GM23338 (cell line): ENCODE data around the gene PKHD1. TPM values are rescaled to one million over a fixed set of nuclear protein-coding genes. Genes with fewer than 3 reads are reported as not detected.
"Not testable (repeated sequence)": the region's sequence is repeated elsewhere in the genome, so short reads cannot be mapped to it uniquely, and the experiment has no call there.

ENCODE experiments used
- ATAC-seq: fragments of 200-7000 bp; cut with Tn5 transposase; 3 replicates; pipeline ENCODE4 v1.9.1; 2020
- DNase-seq: peaks from one replicate; pipeline ENCODE4 v3.0.0-alpha.2; 2015; ENCODE audit warnings: low spot score
- H2AFZ ChIP-seq: fragments of 200-600 bp; sonication (generic); 2 replicates; pipeline ENCODE4 v1.8.0; 2016; ENCODE audit warnings: antibody characterized with exemption, mild to moderate bottlenecking, moderate library complexity
- H3F3A ChIP-seq: fragments of 200-600 bp; sonication (generic); replicated peaks from 2 replicates; pipeline ENCODE4 v1.8.0; 2017; ENCODE audit warnings: antibody characterized with exemption, mixed run types, low read depth
- H3K27ac ChIP-seq: fragments of 200-600 bp; sonication (generic); 2 replicates; pipeline ENCODE4 v1.6.1; 2016; ENCODE audit warnings: low read depth
- H3K27me3 ChIP-seq: fragments of 200-600 bp; sonication (generic); 2 replicates; pipeline ENCODE4 v1.8.0; 2016; ENCODE audit warnings: mild to moderate bottlenecking, mixed run types, moderate library complexity; ENCODE audit not compliant: insufficient read depth
- H3K36me3 ChIP-seq: fragments of 200-600 bp; sonication (generic); 2 replicates; pipeline ENCODE4 v1.8.0; 2016; ENCODE audit warnings: mild to moderate bottlenecking; ENCODE audit not compliant: insufficient read depth
- H3K4me1 ChIP-seq: fragments of 200-600 bp; sonication (generic); 2 replicates; pipeline ENCODE4 v1.8.0; 2016; ENCODE audit warnings: mild to moderate bottlenecking, moderate library complexity; ENCODE audit not compliant: insufficient read depth
- H3K4me2 ChIP-seq: fragments of 200-600 bp; sonication (generic); 2 replicates; pipeline ENCODE4 v1.7.1; 2017; ENCODE audit warnings: mixed run types
- H3K4me3 ChIP-seq: fragments of 200-600 bp; sonication (generic); 2 replicates; pipeline ENCODE4 v1.6.1; 2016; ENCODE audit warnings: mixed run types
- H3K79me2 ChIP-seq: fragments of 200-600 bp; sonication (generic); replicated peaks from 2 replicates; pipeline ENCODE4 v1.8.0; 2017; ENCODE audit warnings: mild to moderate bottlenecking; ENCODE audit not compliant: insufficient read depth
- H3K9me2 ChIP-seq: fragments of 200-600 bp; sonication (generic); 2 replicates; pipeline ENCODE4 v1.8.0; 2017; ENCODE audit not compliant: insufficient read depth
- H4K20me1 ChIP-seq: fragments of 200-600 bp; sonication (generic); replicated peaks from 2 replicates; pipeline ENCODE4 v1.8.0; 2017; ENCODE audit warnings: mild to moderate bottlenecking; ENCODE audit not compliant: insufficient read depth
- H3K27ac Mint-ChIP-seq: 2 replicates; pipeline ENCODE4 v1.8.0; 2020; ENCODE audit warnings: inconsistent platforms, mild to moderate bottlenecking, moderate library complexity, mixed read lengths
- H3K27me3 Mint-ChIP-seq: 3 replicates; pipeline ENCODE4 v1.8.0; 2022; ENCODE audit warnings: low read depth, mild to moderate bottlenecking, moderate library complexity, mixed read lengths, inconsistent platforms; ENCODE audit not compliant: insufficient read depth, poor library complexity
- H3K36me3 Mint-ChIP-seq: 3 replicates; pipeline ENCODE4 v1.8.0; 2021; ENCODE audit warnings: low read depth, mild to moderate bottlenecking, inconsistent platforms, moderate library complexity, mixed read lengths
- H3K4me1 Mint-ChIP-seq: 3 replicates; pipeline ENCODE4 v1.8.0; 2020; ENCODE audit warnings: mild to moderate bottlenecking, inconsistent platforms, mixed read lengths
- H3K4me3 Mint-ChIP-seq: 3 replicates; pipeline ENCODE4 v1.8.0; 2021; ENCODE audit warnings: moderate library complexity, mild to moderate bottlenecking, inconsistent platforms, mixed read lengths
- H3K9me3 Mint-ChIP-seq: 3 replicates; pipeline ENCODE4 v1.8.0; 2020; ENCODE audit warnings: moderate library complexity, mild to moderate bottlenecking, inconsistent platforms, mixed read lengths
- POLR2AphosphoS5 ChIP-seq: IDR thresholded peaks from 2 replicates; pipeline ENCODE4 v1.6.1; 2016; ENCODE audit warnings: antibody characterized with exemption, low read depth
- REST ChIP-seq: IDR thresholded peaks from one replicate; pipeline ENCODE4 v1.6.1; 2018; ENCODE audit warnings: antibody characterized with exemption; ENCODE audit not compliant: unreplicated experiment
- ZNF114 ChIP-seq: fragments of 250-450 bp; sonication (Bioruptor Pico); IDR thresholded peaks from 2 replicates; pipeline ENCODE4 v1.5.0; 2020; ENCODE audit warnings: mild to moderate bottlenecking, moderate library complexity
- polyA plus RNA-seq: library from polyadenylated mRNA; unstranded; fragments of >200 nt; fragmentation: Nextera tagmentation; extraction: Ambion mirVana; gene quantifications from 2 replicates; pipeline ENCODE4 v1.2.1, GENCODE V29; 2016
- total RNA-seq: library from RNA; depleted of rRNA; stranded (reverse); fragments of >200 nt; shearing (Covaris generic); gene quantifications from 2 replicates; pipeline ENCODE4 v1.2.3, GENCODE V29; 2014
- TF ChIP-seq, protein P1 (sequence below): IDR thresholded peaks from 2 replicates; pipeline ENCODE4 v1.6.1; 2016; ENCODE audit warnings: antibody characterized with exemption

PKHD1 gene
- total and polyA plus RNA-seq, 2 experiments from 2014 or later: 0.03 to 0.07 TPM

DNA sequence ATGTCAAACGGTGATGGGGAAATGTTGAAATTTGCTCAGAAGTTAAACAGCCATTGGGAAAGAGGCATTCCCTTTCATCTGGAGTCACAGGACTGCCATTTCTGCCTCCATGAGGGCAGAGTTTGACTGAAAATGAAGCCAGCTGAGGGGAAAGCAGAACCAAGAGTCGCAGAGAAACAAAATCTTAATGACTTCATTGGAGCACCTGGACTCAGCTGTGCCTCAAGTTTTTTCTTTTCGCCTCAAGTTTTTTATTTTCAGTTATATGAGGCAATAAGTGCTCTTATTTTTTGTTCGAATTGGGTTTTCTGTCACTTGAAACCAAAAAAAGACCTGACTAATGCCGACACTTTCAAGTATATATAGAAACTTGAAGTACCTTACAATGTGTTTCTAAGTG is 161.3 kb downstream of the PKHD1 start (continued):
- TF ChIP-seq, protein P1, sequence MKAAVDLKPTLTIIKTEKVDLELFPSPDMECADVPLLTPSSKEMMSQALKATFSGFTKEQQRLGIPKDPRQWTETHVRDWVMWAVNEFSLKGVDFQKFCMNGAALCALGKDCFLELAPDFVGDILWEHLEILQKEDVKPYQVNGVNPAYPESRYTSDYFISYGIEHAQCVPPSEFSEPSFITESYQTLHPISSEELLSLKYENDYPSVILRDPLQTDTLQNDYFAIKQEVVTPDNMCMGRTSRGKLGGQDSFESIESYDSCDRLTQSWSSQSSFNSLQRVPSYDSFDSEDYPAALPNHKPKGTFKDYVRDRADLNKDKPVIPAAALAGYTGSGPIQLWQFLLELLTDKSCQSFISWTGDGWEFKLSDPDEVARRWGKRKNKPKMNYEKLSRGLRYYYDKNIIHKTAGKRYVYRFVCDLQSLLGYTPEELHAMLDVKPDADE: no peak
- TF ChIP-seq POLR2AphosphoS5 (no peak), REST (no peak), ZNF114 (no peak)

DNA sequence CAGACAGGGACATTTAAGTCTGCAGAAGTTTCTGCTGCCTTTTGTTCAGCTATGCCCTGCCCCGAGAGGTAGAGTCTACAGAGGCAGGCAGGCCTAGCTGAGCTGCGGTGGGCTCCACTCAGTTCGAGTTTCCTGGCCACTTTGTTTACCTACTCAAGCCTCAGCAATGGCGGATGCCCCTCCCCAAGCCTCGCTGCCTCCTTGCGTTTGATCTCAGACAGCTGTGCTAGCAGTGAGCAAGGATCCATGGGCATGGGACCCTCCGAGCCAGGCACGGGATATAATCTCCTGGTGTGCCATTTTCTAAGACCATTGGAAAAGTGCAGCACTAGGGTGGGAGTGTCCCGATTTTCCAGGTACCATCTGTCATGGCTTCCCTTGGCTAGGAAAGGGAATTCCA is 164.9 kb downstream of the PKHD1 start:
- not testable (repeated sequence) for ATAC-seq, H2AFZ ChIP-seq
- H3K9me3 Mint-ChIP-seq: peaks cover 54% of the 10 kb centered on the region

GRCh38 chr6:51918347-51918746 is 169.1 kb downstream of the PKHD1 start:
- not testable (repeated sequence) for H3F3A ChIP-seq

More for the DNA sequence above, 164.9 kb downstream of the PKHD1 start:
- not testable (repeated sequence) for H3K27ac Mint-ChIP-seq, H3K36me3 ChIP-seq, H3K27me3 ChIP-seq, H4K20me1 ChIP-seq, H3K4me1 ChIP-seq, H3K4me2 ChIP-seq, H3K4me1 Mint-ChIP-seq, H3K79me2 ChIP-seq, H3K4me3 ChIP-seq, DNase-seq, H3K4me3 Mint-ChIP-seq, H3K27me3 Mint-ChIP-seq, H3K27ac ChIP-seq, H3F3A ChIP-seq, H3K9me2 ChIP-seq
- H3K36me3 Mint-ChIP-seq: peaks cover 28% of the 10 kb centered on the region; the same call in 2 of the 3 replicates

More at GRCh38 chr6:51918347-51918746, 169.1 kb downstream of the PKHD1 start:
- H3K27ac ChIP-seq, ATAC-seq, H3K27ac Mint-ChIP-seq, H3K4me3 ChIP-seq, H3K4me3 Mint-ChIP-seq, H2AFZ ChIP-seq, H3K9me2 ChIP-seq, H3K36me3 Mint-ChIP-seq, H3K27me3 ChIP-seq, H3K4me1 Mint-ChIP-seq, H3K79me2 ChIP-seq, H4K20me1 ChIP-seq, H3K4me1 ChIP-seq, H3K4me2 ChIP-seq, H3K36me3 ChIP-seq, DNase-seq, H3K27me3 Mint-ChIP-seq: not testable (repeated sequence)
- H3K9me3 Mint-ChIP-seq: peaks cover 38% of the 10 kb centered on the region
